HG03139 (cell line): Measurements from ENCODE around the gene ARHGAP19.

ENCODE experiments used
- ATAC-seq: cut with Tn5 transposase; IDR thresholded peaks from one replicate; pipeline ENCODE4 v1.9.1; 2021; ENCODE audit not compliant: unreplicated experiment

Gene ARHGAP19

DNA sequence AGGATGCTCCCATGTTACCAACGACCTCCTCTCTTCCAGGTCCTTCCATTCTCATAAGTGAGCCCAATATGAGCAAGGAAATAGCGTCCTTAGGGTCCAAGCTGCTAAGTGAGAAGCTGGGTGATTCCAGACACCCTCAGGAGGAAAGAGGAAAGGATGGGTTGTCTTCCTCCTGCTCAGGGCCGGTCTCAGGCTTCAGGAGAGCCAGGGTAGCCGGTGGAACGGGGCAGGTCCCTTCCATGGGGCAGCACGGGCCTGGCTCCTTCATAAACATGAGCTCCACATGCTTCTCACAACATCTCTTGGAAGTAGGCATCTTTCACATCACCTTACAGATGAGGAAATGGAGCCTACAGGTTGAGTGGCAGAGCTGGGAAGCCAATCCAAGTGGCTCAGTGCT is 119.4 kb downstream of the ARHGAP19 start:
- no peak for ATAC-seq
